DOHH2 (cell line): ENCODE results near the gene OR5AK2.
"Not testable (repeated sequence)": the region's sequence is repeated elsewhere in the genome, so short reads cannot be mapped to it uniquely, and the experiment has no call there.

ENCODE experiments used
- EZH2phosphoT487 ChIP-seq: fragments of 200-600 bp; sonication (generic); IDR thresholded peaks from 2 replicates; pipeline ENCODE4 v1.6.1; 2017; ENCODE audit warnings: borderline replicate concordance, mild to moderate bottlenecking, antibody characterized with exemption, low read length, moderate library complexity, mixed read lengths
- TF ChIP-seq, protein P1 (sequence below): fragments of 200-600 bp; sonication (generic); IDR thresholded peaks from one replicate; pipeline ENCODE4 v1.5.1; 2014; ENCODE audit warnings: antibody characterized with exemption, mild to moderate bottlenecking, low read depth, low read length; ENCODE audit not compliant: poor library complexity, severe bottlenecking

- TF ChIP-seq, protein P1, sequence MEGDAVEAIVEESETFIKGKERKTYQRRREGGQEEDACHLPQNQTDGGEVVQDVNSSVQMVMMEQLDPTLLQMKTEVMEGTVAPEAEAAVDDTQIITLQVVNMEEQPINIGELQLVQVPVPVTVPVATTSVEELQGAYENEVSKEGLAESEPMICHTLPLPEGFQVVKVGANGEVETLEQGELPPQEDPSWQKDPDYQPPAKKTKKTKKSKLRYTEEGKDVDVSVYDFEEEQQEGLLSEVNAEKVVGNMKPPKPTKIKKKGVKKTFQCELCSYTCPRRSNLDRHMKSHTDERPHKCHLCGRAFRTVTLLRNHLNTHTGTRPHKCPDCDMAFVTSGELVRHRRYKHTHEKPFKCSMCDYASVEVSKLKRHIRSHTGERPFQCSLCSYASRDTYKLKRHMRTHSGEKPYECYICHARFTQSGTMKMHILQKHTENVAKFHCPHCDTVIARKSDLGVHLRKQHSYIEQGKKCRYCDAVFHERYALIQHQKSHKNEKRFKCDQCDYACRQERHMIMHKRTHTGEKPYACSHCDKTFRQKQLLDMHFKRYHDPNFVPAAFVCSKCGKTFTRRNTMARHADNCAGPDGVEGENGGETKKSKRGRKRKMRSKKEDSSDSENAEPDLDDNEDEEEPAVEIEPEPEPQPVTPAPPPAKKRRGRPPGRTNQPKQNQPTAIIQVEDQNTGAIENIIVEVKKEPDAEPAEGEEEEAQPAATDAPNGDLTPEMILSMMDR: not testable (repeated sequence)
- TF ChIP-seq EZH2phosphoT487: not testable (repeated sequence)
Observed at GRCh38 chr11:56945526-56945925, 43.2 kb upstream of the OR5AK2 start.
